Keratinocyte (primary cell): Measurements from ENCODE around the gene ADGRG1. TPM values are rescaled to one million over a fixed set of nuclear protein-coding genes. Genes with fewer than 3 reads are reported as not detected.

Experiments
- DNase-seq: peaks from one replicate; pipeline ENCODE4 v3.0.0-alpha.2; 2011; ENCODE audit warnings: low read depth, missing footprints, low spot score
- FAIRE-seq: peaks from 2 replicates; lab custom pipeline; 2011; peaks lifted over from hg19 to GRCh38; lab: Jason Lieb, UNC
- H2AFZ ChIP-seq: 2 replicates; pipeline ENCODE4 v1.6.0; 2012; ENCODE audit warnings: low read length, control low read depth, inconsistent platforms; ENCODE audit not compliant: control insufficient read depth
- H3K27ac ChIP-seq: 2 replicates; pipeline ENCODE4 v1.5.1; 2011; ENCODE audit warnings: low read length; ENCODE audit not compliant: control insufficient read depth, insufficient read depth
- H3K27me3 ChIP-seq: 3 replicates; pipeline ENCODE4 v1.6.0; 2011; ENCODE audit warnings: low read length; ENCODE audit not compliant: control insufficient read depth, insufficient read depth; ENCODE audit errors: extremely low read depth
- H3K36me3 ChIP-seq, 2 experiments: 2 replicates in 1 of 2; 3 replicates in 1 of 2; pipeline ENCODE4 v1.5.1; 2011; ENCODE audit warnings: low read length in 2 of 2, mild to moderate bottlenecking in 1 of 2; ENCODE audit not compliant: control insufficient read depth in 2 of 2, insufficient read depth in 2 of 2; ENCODE audit errors: extremely low read depth in 1 of 2
- H3K4me1 ChIP-seq: 3 replicates; pipeline ENCODE4 v1.5.1; 2011; ENCODE audit warnings: low read length; ENCODE audit not compliant: control insufficient read depth, insufficient read depth; ENCODE audit errors: extremely low read depth
- H3K4me2 ChIP-seq: 3 replicates; pipeline ENCODE4 v1.6.0; 2011; ENCODE audit warnings: low read depth, low read length; ENCODE audit not compliant: control insufficient read depth, insufficient read depth; ENCODE audit errors: extremely low read depth
- H3K4me3 ChIP-seq, 3 experiments: fragments of 200-600 bp in 1 of 3; sonication (generic) in 1 of 3; 2 replicates in 2 of 3; 3 replicates in 1 of 3; pipeline ENCODE4 v1.5.1; 2011 to 2016; ENCODE audit warnings: low read length in 3 of 3, mild to moderate bottlenecking in 3 of 3, control low read depth in 2 of 3, inconsistent platforms in 1 of 3, low read depth in 1 of 3, mixed read lengths in 1 of 3, mixed run types in 1 of 3, moderate library complexity in 1 of 3; ENCODE audit not compliant: control insufficient read depth in 2 of 3, insufficient read depth in 2 of 3; ENCODE audit errors: extremely low read depth in 1 of 3
- H3K79me2 ChIP-seq: 2 replicates; pipeline ENCODE4 v1.6.0; 2012; ENCODE audit warnings: low read length; ENCODE audit not compliant: control insufficient read depth, insufficient read depth
- H3K9ac ChIP-seq: 3 replicates; pipeline ENCODE4 v1.6.0; 2011; ENCODE audit warnings: low read length; ENCODE audit not compliant: control insufficient read depth, insufficient read depth; ENCODE audit errors: extremely low read depth
- H3K9me1 ChIP-seq: 3 replicates; pipeline ENCODE4 v1.6.0; 2011; ENCODE audit warnings: low read length; ENCODE audit not compliant: control insufficient read depth, insufficient read depth; ENCODE audit errors: extremely low read depth
- H3K9me3 ChIP-seq: 2 replicates; pipeline ENCODE4 v1.5.1; 2012; ENCODE audit warnings: low read depth, low read length; ENCODE audit not compliant: control insufficient read depth
- H4K20me1 ChIP-seq: 3 replicates; pipeline ENCODE4 v1.6.0; 2011; ENCODE audit warnings: low read length; ENCODE audit not compliant: control insufficient read depth, insufficient read depth; ENCODE audit errors: extremely low read depth
- EZH2 ChIP-seq: IDR thresholded peaks from one replicate; pipeline ENCODE4 v1.6.1; 2012; ENCODE audit warnings: inconsistent platforms, mild to moderate bottlenecking, low read length, moderate library complexity
- dilution Hi-C: fragments of 300-500 bp; cut with MboI; formaldehyde crosslinking; loops from one replicate; pipeline ENCODE4 v1.7.0; 2020; ENCODE audit warnings: low sequenced_read_pairs; ENCODE audit not compliant: extremely low pct_ligation_motif_present
- polyA plus RNA-seq, 5 experiments: library from polyadenylated mRNA; depleted of rRNA in 3 of 5; stranded (reverse) in 3 of 5; stranded (forward) in 1 of 5; unstranded in 1 of 5; fragments of >200 nt; gene quantifications; 1 replicate in 1 of 5; 2 replicates in 3 of 5; 3 replicates in 1 of 5; pipeline versions ENCODE4 v1.2.1 to v1.2.3, GENCODE V29; 2011 to 2012; ENCODE audit warnings: missing spikeins in 2 of 5, low read depth in 1 of 5, low replicate concordance in 1 of 5
- TF ChIP-seq, protein P1 (sequence below), 3 experiments: IDR thresholded peaks in 1 of 3; conservative IDR thresholded peaks in 1 of 3; optimal IDR thresholded peaks in 1 of 3; 2 replicates in 2 of 3; 3 replicates in 1 of 3; pipeline versions ENCODE3 to v1.5.1; 2011; ENCODE audit warnings: low read length in 3 of 3, mild to moderate bottlenecking in 3 of 3, moderate library complexity in 2 of 3, control low read depth in 1 of 3, inconsistent platforms in 1 of 3; ENCODE audit not compliant: insufficient read depth in 2 of 3; ENCODE audit errors: extremely low read depth in 1 of 3

ADGRG1 gene
- polyA plus RNA-seq, 1 donor (not counting 4 experiments of a cell fraction or from before 2014, with no cell fraction given), result 28.4 TPM

GRCh38 chr16:57701759-57702371, 73.4 kb downstream of the ADGRG1 start:
- dilution Hi-C loops, result no loop called here
- FAIRE-seq (no peak), DNase-seq (no peak)
- no peak for TF ChIP-seq EZH2
- TF ChIP-seq, protein P1, sequence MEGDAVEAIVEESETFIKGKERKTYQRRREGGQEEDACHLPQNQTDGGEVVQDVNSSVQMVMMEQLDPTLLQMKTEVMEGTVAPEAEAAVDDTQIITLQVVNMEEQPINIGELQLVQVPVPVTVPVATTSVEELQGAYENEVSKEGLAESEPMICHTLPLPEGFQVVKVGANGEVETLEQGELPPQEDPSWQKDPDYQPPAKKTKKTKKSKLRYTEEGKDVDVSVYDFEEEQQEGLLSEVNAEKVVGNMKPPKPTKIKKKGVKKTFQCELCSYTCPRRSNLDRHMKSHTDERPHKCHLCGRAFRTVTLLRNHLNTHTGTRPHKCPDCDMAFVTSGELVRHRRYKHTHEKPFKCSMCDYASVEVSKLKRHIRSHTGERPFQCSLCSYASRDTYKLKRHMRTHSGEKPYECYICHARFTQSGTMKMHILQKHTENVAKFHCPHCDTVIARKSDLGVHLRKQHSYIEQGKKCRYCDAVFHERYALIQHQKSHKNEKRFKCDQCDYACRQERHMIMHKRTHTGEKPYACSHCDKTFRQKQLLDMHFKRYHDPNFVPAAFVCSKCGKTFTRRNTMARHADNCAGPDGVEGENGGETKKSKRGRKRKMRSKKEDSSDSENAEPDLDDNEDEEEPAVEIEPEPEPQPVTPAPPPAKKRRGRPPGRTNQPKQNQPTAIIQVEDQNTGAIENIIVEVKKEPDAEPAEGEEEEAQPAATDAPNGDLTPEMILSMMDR (optimal IDR thresholded peaks at IDR 0.05 in 1 of 3, IDR thresholded peaks at IDR 0.05 in 1 of 3, conservative IDR thresholded peaks at IDR 0.05 in 1 of 3; ENCODE audit: extremely low read depth in 1 of 3, insufficient read depth in 2 of 3, low read length in 3 of 3), result no peak
- Histone ChIP-seq H3K4me2 (no peak overlapping the region), H3K4me3 (no peak overlapping the region), H3K36me3 (no peaks in the 10 kb centered on the region), H2AFZ (no peak overlapping the region), H3K9me3 (no peaks in the 10 kb centered on the region), H3K27ac (no peak overlapping the region), H4K20me1 (no peaks in the 10 kb centered on the region), H3K9ac (no peak overlapping the region), H3K79me2 (no peaks in the 10 kb centered on the region), H3K27me3 (no peaks in the 10 kb centered on the region), H3K4me1 (no peaks in the 10 kb centered on the region), H3K9me1 (no peaks in the 10 kb centered on the region)

DNA sequence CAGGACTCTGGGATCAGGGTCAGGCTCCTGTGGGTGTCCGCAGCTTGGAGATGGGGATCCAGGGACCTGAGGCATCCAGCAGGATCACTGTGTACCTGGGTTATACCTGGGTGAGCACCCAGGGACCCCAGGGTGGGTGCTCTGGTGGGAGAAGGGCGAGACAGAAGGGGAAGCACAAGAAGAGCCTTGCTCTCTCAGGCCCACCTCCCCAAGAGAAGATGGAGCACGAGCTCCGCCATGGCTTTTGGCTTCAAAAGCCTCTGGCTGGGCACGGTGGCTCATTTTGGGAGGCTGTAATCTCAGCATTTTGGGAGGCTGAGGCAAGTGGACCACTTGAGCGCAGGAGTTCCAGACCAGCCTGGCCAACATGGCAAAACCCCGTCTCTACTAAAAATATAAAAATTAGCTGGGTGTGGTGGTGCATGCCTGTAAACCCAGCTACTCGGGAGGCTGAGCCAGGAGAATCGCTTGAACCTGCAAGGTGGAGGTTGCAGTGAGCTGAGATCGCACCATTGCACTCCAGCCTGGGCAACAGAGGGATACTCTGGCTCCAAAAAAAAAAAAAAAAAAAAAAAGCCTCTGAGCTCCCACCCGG, 75.1 kb downstream of the ADGRG1 start:
- dilution Hi-C loops, result no loop called here
- no peaks in the 10 kb centered on the region for H3K36me3 ChIP-seq
- H3K79me2 ChIP-seq, result no peaks in the 10 kb centered on the region
- TF ChIP-seq, protein P1 (optimal IDR thresholded peaks at IDR 0.05 in 1 of 3, IDR thresholded peaks at IDR 0.05 in 1 of 3, conservative IDR thresholded peaks at IDR 0.05 in 1 of 3; ENCODE audit: extremely low read depth in 1 of 3, insufficient read depth in 2 of 3, low read length in 3 of 3), result no peak
- TF ChIP-seq EZH2, result no peak
- no peaks in the 10 kb centered on the region for H4K20me1 ChIP-seq
- H3K4me3 ChIP-seq, result no peak overlapping the region
- DNase-seq (no peak), FAIRE-seq (no peak)
- H3K9me3 ChIP-seq, result no peaks in the 10 kb centered on the region
- no peaks in the 10 kb centered on the region for H3K9me1 ChIP-seq
- peaks cover 4% of the 10 kb centered on the region for H3K27me3 ChIP-seq
- no peak overlapping the region for H3K4me2 ChIP-seq
- no peak overlapping the region for H2AFZ ChIP-seq
- no peak overlapping the region for H3K9ac ChIP-seq
- no peak overlapping the region for H3K27ac ChIP-seq
- no peaks in the 10 kb centered on the region for H3K4me1 ChIP-seq
